Mesendoderm (in vitro differentiated cells): ENCODE data around the gene FRY.
A peak's percentile ranks its signal among the peaks of the same experiment; 100 is the strongest.

Experiments used
- DNase-seq: peaks from one replicate; pipeline ENCODE4 v3.0.0; 2013
- H2AK5ac ChIP-seq: 2 replicates; pipeline ENCODE4 v1.6.1; 2013; ENCODE audit warnings: low read length, inconsistent platforms
- H2BK120ac ChIP-seq: 2 replicates; pipeline ENCODE4 v1.6.1; 2013; ENCODE audit warnings: low read depth, mild to moderate bottlenecking, low read length, moderate library complexity, mixed read lengths
- H2BK15ac ChIP-seq: replicated peaks from 2 replicates; pipeline ENCODE4 v1.6.1; 2013; ENCODE audit warnings: low read depth, mild to moderate bottlenecking, moderate library complexity
- H2BK5ac ChIP-seq: 2 replicates; pipeline ENCODE4 v1.6.1; 2013; ENCODE audit warnings: low read length, inconsistent platforms
- H3K18ac ChIP-seq: 2 replicates; pipeline ENCODE4 v1.6.1; 2013; ENCODE audit warnings: mild to moderate bottlenecking, low read length, mixed read lengths
- H3K23ac ChIP-seq: one replicate; pipeline ENCODE4 v1.6.1; 2013; ENCODE audit warnings: low read length
- H3K27ac ChIP-seq: 2 replicates; pipeline ENCODE4 v1.5.1; 2013; ENCODE audit warnings: low read depth, mild to moderate bottlenecking, inconsistent platforms, low read length, moderate library complexity
- H3K27me3 ChIP-seq: 2 replicates; pipeline ENCODE4 v1.6.1; 2013; ENCODE audit warnings: low read length, control low read depth, mild to moderate bottlenecking, inconsistent platforms; ENCODE audit not compliant: insufficient read depth, poor library complexity
- H3K36me3 ChIP-seq: 2 replicates; pipeline ENCODE4 v1.6.1; 2013; ENCODE audit warnings: low read length, inconsistent platforms; ENCODE audit not compliant: control insufficient read depth, insufficient read depth
- H3K4ac ChIP-seq: one replicate; pipeline ENCODE4 v1.6.1; 2013; ENCODE audit warnings: low read depth, mild to moderate bottlenecking, low read length, moderate library complexity
- H3K4me1 ChIP-seq: 2 replicates; pipeline ENCODE4 v1.6.1; 2013; ENCODE audit warnings: low read depth, low read length, inconsistent platforms; ENCODE audit not compliant: control insufficient read depth
- H3K4me2 ChIP-seq: 2 replicates; pipeline ENCODE4 v1.6.1; 2013; ENCODE audit warnings: low read length
- H3K4me3 ChIP-seq: 2 replicates; pipeline ENCODE4 v1.5.1; 2013; ENCODE audit warnings: mild to moderate bottlenecking, low read length
- H3K56ac ChIP-seq: one replicate; pipeline ENCODE4 v1.6.1; 2013; ENCODE audit warnings: low read length
- H3K79me1 ChIP-seq: 2 replicates; pipeline ENCODE4 v1.6.1; 2013; ENCODE audit warnings: low read length, inconsistent platforms
- H3K79me2 ChIP-seq: 2 replicates; pipeline ENCODE4 v1.6.1; 2013; ENCODE audit warnings: mild to moderate bottlenecking, low read length; ENCODE audit not compliant: control insufficient read depth, insufficient read depth
- H3K9ac ChIP-seq: 2 replicates; pipeline ENCODE4 v1.6.1; 2013; ENCODE audit warnings: low read length, inconsistent platforms
- H4K5ac ChIP-seq: one replicate; pipeline ENCODE4 v1.6.1; 2013; ENCODE audit warnings: low read length
- H4K8ac ChIP-seq: one replicate; pipeline ENCODE4 v1.6.1; 2013; ENCODE audit warnings: low read depth, mild to moderate bottlenecking, control low read depth, low read length, moderate library complexity
- WGBS: extraction: QIAGEN DNeasy Blood & Tissue Kit; methylation state at CpG from one replicate; pipeline ENCODE4 v1.1.7; 2013; ENCODE audit warnings: low lambda C conversion rate, missing lambda C conversion rate; ENCODE audit not compliant: insufficient coverage; ENCODE audit errors: extremely low coverage; 5-methylcytosine and 5-hydroxymethylcytosine counted together

The FRY gene

GRCh38 chr13:32023698-32024097 lies 7.9 kb upstream of the FRY start:
- Histone ChIP-seq H3K27me3 (no peaks in the 10 kb centered on the region), H2BK15ac (no peak overlapping the region), H3K23ac (no peak overlapping the region), H2BK120ac (no peak overlapping the region), H3K9ac (no peak overlapping the region), H3K56ac (no peak overlapping the region), H3K27ac (no peak overlapping the region), H3K4me2 (no peak overlapping the region), H3K18ac (no peak overlapping the region), H3K4ac (no peak overlapping the region), H4K5ac (no peak overlapping the region), H3K4me3 (no peak overlapping the region), H3K79me2 (no peaks in the 10 kb centered on the region), H4K8ac (no peak overlapping the region), H3K4me1 (no peaks in the 10 kb centered on the region), H2BK5ac (no peak overlapping the region), H3K36me3 (no peaks in the 10 kb centered on the region), H2AK5ac (no peak overlapping the region), H3K79me1 (no peaks in the 10 kb centered on the region)
- DNase-seq = no peak
- WGBS = no CpG with 5 or more reads among the region's 3 CpGs

GRCh38 chr13:32024750-32025149 lies 6.8 kb upstream of the FRY start:
- Histone ChIP-seq H2AK5ac (no peak overlapping the region), H3K36me3 (no peaks in the 10 kb centered on the region), H3K4me1 (no peaks in the 10 kb centered on the region), H4K5ac (no peak overlapping the region), H4K8ac (no peak overlapping the region), H3K4ac (no peak overlapping the region), H3K4me2 (no peak overlapping the region), H3K79me1 (no peaks in the 10 kb centered on the region), H3K9ac (no peak overlapping the region), H3K23ac (no peak overlapping the region), H2BK15ac (no peak overlapping the region), H2BK120ac (no peak overlapping the region), H3K27me3 (no peaks in the 10 kb centered on the region), H3K79me2 (no peaks in the 10 kb centered on the region), H3K56ac (no peak overlapping the region), H3K27ac (no peak overlapping the region), H3K4me3 (no peak overlapping the region), H3K18ac (no peak overlapping the region), H2BK5ac (no peak overlapping the region)
- no CpG with 5 or more reads among the region's 2 CpGs for WGBS
- peak; percentile 9 for DNase-seq

- H4K5ac ChIP-seq = no peak overlapping the region
- H3K27ac ChIP-seq = no peak overlapping the region
- DNase-seq = peak; percentile 76
- no peak overlapping the region for H2BK120ac ChIP-seq
- WGBS = no CpG with 5 or more reads among the region's 2 CpGs
- no peak overlapping the region for H3K9ac ChIP-seq
- H3K18ac ChIP-seq = no peak overlapping the region
- H3K4me2 ChIP-seq = no peak overlapping the region
- no peaks in the 10 kb centered on the region for H3K4me1 ChIP-seq
- H3K23ac ChIP-seq = no peak overlapping the region
- no peak overlapping the region for H2AK5ac ChIP-seq
- H3K4ac ChIP-seq = no peak overlapping the region
- no peaks in the 10 kb centered on the region for H3K79me1 ChIP-seq
- H2BK15ac ChIP-seq = no peak overlapping the region
- no peak overlapping the region for H2BK5ac ChIP-seq
- no peak overlapping the region for H3K56ac ChIP-seq
- no peak overlapping the region for H4K8ac ChIP-seq
- H3K79me2 ChIP-seq = no peaks in the 10 kb centered on the region
- no peaks in the 10 kb centered on the region for H3K27me3 ChIP-seq
- H3K36me3 ChIP-seq = no peaks in the 10 kb centered on the region
- no peak overlapping the region for H3K4me3 ChIP-seq
These were observed 5.8 kb upstream of the FRY start for GRCh38 chr13:32025730-32026129.

- no peak for DNase-seq
- Histone ChIP-seq H3K27me3 (no peaks in the 10 kb centered on the region), H3K56ac (no peak overlapping the region), H2BK120ac (no peak overlapping the region), H3K4me2 (no peak overlapping the region), H2BK5ac (no peak overlapping the region), H3K27ac (no peak overlapping the region), H3K36me3 (no peaks in the 10 kb centered on the region), H3K23ac (no peak overlapping the region), H4K8ac (no peak overlapping the region), H3K4ac (no peak overlapping the region), H2BK15ac (no peak overlapping the region), H4K5ac (no peak overlapping the region), H3K4me1 (no peaks in the 10 kb centered on the region), H2AK5ac (no peak overlapping the region), H3K4me3 (no peak overlapping the region), H3K18ac (no peak overlapping the region), H3K9ac (no peak overlapping the region), H3K79me1 (no peaks in the 10 kb centered on the region), H3K79me2 (no peaks in the 10 kb centered on the region)
- WGBS = no CpG with 5 or more reads among the region's 3 CpGs
These were observed 5.0 kb upstream of the FRY start for GRCh38 chr13:32026623-32027022.

DNA sequence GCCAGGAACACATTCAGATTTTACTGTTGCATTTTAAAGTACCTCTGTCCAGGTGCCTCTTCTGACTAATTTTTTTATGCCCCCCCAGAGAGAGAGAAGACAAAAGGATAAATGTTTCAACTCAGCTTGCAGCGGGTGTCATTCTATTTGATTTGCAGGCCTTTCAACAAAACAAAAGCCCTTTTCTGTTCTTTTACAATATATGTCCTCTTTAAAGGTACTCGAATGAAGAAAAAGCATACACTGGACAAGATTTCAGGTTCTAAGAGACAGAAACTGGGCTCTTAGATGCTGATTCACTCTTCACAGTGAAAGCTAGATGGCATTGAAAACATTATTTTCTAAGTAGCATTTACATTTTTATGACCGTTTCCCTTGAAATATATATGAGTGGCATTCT lies 2.9 kb upstream of the FRY start:
- no peak overlapping the region for H4K5ac ChIP-seq
- no peaks in the 10 kb centered on the region for H3K4me1 ChIP-seq
- H3K9ac ChIP-seq = no peak overlapping the region
- no peaks in the 10 kb centered on the region for H3K79me1 ChIP-seq
- no peak overlapping the region for H3K27ac ChIP-seq
- H2BK15ac ChIP-seq = no peak overlapping the region
- no peaks in the 10 kb centered on the region for H3K36me3 ChIP-seq
- no CpG with 5 or more reads among the region's 3 CpGs for WGBS
- H4K8ac ChIP-seq = no peak overlapping the region
- no peak overlapping the region for H3K4me3 ChIP-seq
- H3K79me2 ChIP-seq = no peaks in the 10 kb centered on the region
- H3K27me3 ChIP-seq = no peaks in the 10 kb centered on the region
- DNase-seq = no peak
- H3K56ac ChIP-seq = no peak overlapping the region
- no peak overlapping the region for H3K23ac ChIP-seq
- H3K18ac ChIP-seq = no peak overlapping the region
- no peak overlapping the region for H3K4ac ChIP-seq
- H3K4me2 ChIP-seq = no peak overlapping the region
- H2AK5ac ChIP-seq = no peak overlapping the region
- no peak overlapping the region for H2BK120ac ChIP-seq
- H2BK5ac ChIP-seq = no peak overlapping the region

DNA sequence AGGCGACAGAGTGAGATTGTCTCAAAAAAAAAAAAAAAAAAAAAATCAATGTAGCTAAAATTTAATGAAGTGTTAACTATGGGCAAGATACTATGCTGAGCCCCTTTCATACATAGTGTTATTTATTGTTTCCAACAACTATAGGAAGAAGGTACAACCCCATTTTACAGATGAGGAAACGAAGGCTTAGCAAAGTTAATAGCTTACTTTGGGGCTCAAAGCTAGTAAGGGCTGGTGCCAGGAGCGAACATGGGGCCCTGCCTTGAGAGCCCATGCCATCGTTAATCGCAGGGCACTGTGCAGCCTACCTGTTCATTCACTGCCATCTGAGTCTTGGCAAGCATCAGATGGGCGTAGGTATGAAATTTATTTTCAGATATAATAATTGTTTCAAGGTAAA lies 1.9 kb upstream of the FRY start:
- H2BK15ac ChIP-seq = no peak overlapping the region
- no peaks in the 10 kb centered on the region for H3K27me3 ChIP-seq
- no peak overlapping the region for H3K4ac ChIP-seq
- H3K36me3 ChIP-seq = no peaks in the 10 kb centered on the region
- H3K23ac ChIP-seq = no peak overlapping the region
- H2BK5ac ChIP-seq = no peak overlapping the region
- H3K18ac ChIP-seq = no peak overlapping the region
- H4K5ac ChIP-seq = no peak overlapping the region
- H4K8ac ChIP-seq = no peak overlapping the region
- no peak overlapping the region for H3K4me2 ChIP-seq
- no peak overlapping the region for H3K4me3 ChIP-seq
- no peak overlapping the region for H3K27ac ChIP-seq
- H3K4me1 ChIP-seq = no peaks in the 10 kb centered on the region
- no peaks in the 10 kb centered on the region for H3K79me2 ChIP-seq
- no peak overlapping the region for H2AK5ac ChIP-seq
- no CpG with 5 or more reads among the region's 6 CpGs for WGBS
- H3K79me1 ChIP-seq = no peaks in the 10 kb centered on the region
- H3K9ac ChIP-seq = no peak overlapping the region
- H3K56ac ChIP-seq = no peak overlapping the region
- H2BK120ac ChIP-seq = no peak overlapping the region
- DNase-seq = no peak
